ENCODE measurements around the gene SRRM2.
A peak's percentile ranks its signal among the peaks of the same experiment; 100 is the strongest.

The SRRM2 gene

GRCh38 chr16:2749936-2750335 is 2.5 kb upstream of the SRRM2 start:
- TF ChIP-seq ZFX (IDR thresholded peaks at IDR 0.05; ENCODE audit: borderline replicate concordance), result no peak
- TF ChIP-seq CTCF (IDR thresholded peaks at IDR 0.05), result no peak

GRCh38 chr16:2751577-2752034 is 832 bp upstream of the SRRM2 start:
- peak overlapping the region; percentile 98 for H3K27ac ChIP-seq
- no peak for TF ChIP-seq ZFX (IDR thresholded peaks at IDR 0.05; ENCODE audit: borderline replicate concordance)
- no peak for TF ChIP-seq CTCF (IDR thresholded peaks at IDR 0.05)

More at GRCh38 chr16:2749936-2750335, 2.5 kb upstream of the SRRM2 start:
- H3K27ac ChIP-seq, result no peak overlapping the region

- no peak for TF ChIP-seq ZFX (IDR thresholded peaks at IDR 0.05; ENCODE audit: borderline replicate concordance)
- no peak for TF ChIP-seq CTCF (IDR thresholded peaks at IDR 0.05)
- peak overlapping the region; percentile 98 for H3K27ac ChIP-seq
Observed at GRCh38 chr16:2752850-2753732, 653 bp downstream of the SRRM2 start.

- H3K27ac ChIP-seq, result peak overlapping the region; percentile 98
- TF ChIP-seq CTCF (IDR thresholded peaks at IDR 0.05), result no peak
- no peak for TF ChIP-seq ZFX (IDR thresholded peaks at IDR 0.05; ENCODE audit: borderline replicate concordance)
Observed at GRCh38 chr16:2753733-2754020, 1.2 kb downstream of the SRRM2 start.

- H3K27ac ChIP-seq, result 0 out of 2 replicates have a peak overlapping the region, but pooled peaks have one; percentile 7
- TF ChIP-seq ZFX (IDR thresholded peaks at IDR 0.05; ENCODE audit: borderline replicate concordance) (no peak), CTCF (IDR thresholded peaks at IDR 0.05) (no peak)
Observed at GRCh38 chr16:2755158-2755557, 2.7 kb downstream of the SRRM2 start.

GRCh38 chr16:2756288-2757015 is 4.0 kb downstream of the SRRM2 start:
- TF ChIP-seq ZFX (IDR thresholded peaks at IDR 0.05; ENCODE audit: borderline replicate concordance), result no peak
- TF ChIP-seq CTCF (IDR thresholded peaks at IDR 0.05), result no peak
- H3K27ac ChIP-seq, result peak overlapping the region; percentile 7; the same call in 1 of the 2 replicates

- H3K27ac ChIP-seq, result no peak overlapping the region
- TF ChIP-seq CTCF (IDR thresholded peaks at IDR 0.05) (no peak), ZFX (IDR thresholded peaks at IDR 0.05; ENCODE audit: borderline replicate concordance) (no peak)
Observed at GRCh38 chr16:2757344-2757743, 4.9 kb downstream of the SRRM2 start.
